Measurements from ENCODE around the gene PPP2R2B.

The PPP2R2B gene

GRCh38 chr5:146541958-146542849 is 336.4 kb downstream of the PPP2R2B start:
- no peak overlapping the region for H3K4me3 ChIP-seq (ENCODE audit: low read depth, low read length)

GRCh38 chr5:146540414-146540813 is 338.1 kb downstream of the PPP2R2B start:
- no peak overlapping the region for H3K4me3 ChIP-seq (ENCODE audit: low read depth, low read length)
- TF ChIP-seq CTCF (IDR thresholded peaks at IDR 0.05; ENCODE audit: borderline replicate concordance, insufficient read depth, low read depth, low read length) = no peak

More at GRCh38 chr5:146541958-146542849, 336.4 kb downstream of the PPP2R2B start:
- peak; percentile 87 for TF ChIP-seq CTCF (IDR thresholded peaks at IDR 0.05; ENCODE audit: borderline replicate concordance, insufficient read depth, low read depth, low read length)

GRCh38 chr5:146539973-146540372 is 338.6 kb downstream of the PPP2R2B start:
- no peak for TF ChIP-seq CTCF (IDR thresholded peaks at IDR 0.05; ENCODE audit: borderline replicate concordance, insufficient read depth, low read depth, low read length)
- H3K4me3 ChIP-seq (ENCODE audit: low read depth, low read length) = no peak overlapping the region

- no peak overlapping the region for H3K4me3 ChIP-seq (ENCODE audit: low read depth, low read length)
- TF ChIP-seq CTCF (IDR thresholded peaks at IDR 0.05; ENCODE audit: borderline replicate concordance, insufficient read depth, low read depth, low read length) = no peak
These were observed 340.1 kb downstream of the PPP2R2B start for GRCh38 chr5:146538432-146538831.

- no peak for TF ChIP-seq CTCF (IDR thresholded peaks at IDR 0.05; ENCODE audit: borderline replicate concordance, insufficient read depth, low read depth, low read length)
- H3K4me3 ChIP-seq (ENCODE audit: low read depth, low read length) = no peak overlapping the region
These were observed 344.7 kb downstream of the PPP2R2B start for GRCh38 chr5:146533882-146534281.

GRCh38 chr5:146533260-146533857 is 345.2 kb downstream of the PPP2R2B start:
- H3K4me3 ChIP-seq (ENCODE audit: low read depth, low read length) = no peak overlapping the region
- peak; percentile 84 for TF ChIP-seq CTCF (IDR thresholded peaks at IDR 0.05; ENCODE audit: borderline replicate concordance, insufficient read depth, low read depth, low read length)
